Lower leg skin (tissue), 4 donors: ENCODE results near the gene GPR26. TPM values are rescaled to one million over a fixed set of nuclear protein-coding genes. Genes with fewer than 3 reads are reported as not detected.

Source experiments
- DNase-seq, 2 donors: peaks; one replicate each; pipeline ENCODE4 v3.0.0-alpha.2; 2019; ENCODE audit warnings: low spot score in 2 of 2
- H3K4me3 ChIP-seq: fragments of 200-600 bp; sonication (generic); 2 replicates; pipeline ENCODE4 v1.5.1; 2017; ENCODE audit warnings: mild to moderate bottlenecking, low read depth; ENCODE audit not compliant: poor library complexity, severe bottlenecking
- POLR2A ChIP-seq, 2 donors: fragments of 450-650 bp; IDR thresholded peaks; one replicate each; pipeline ENCODE4 v1.6.1; 2016 to 2017; ENCODE audit warnings: antibody characterized with exemption in 2 of 2, mild to moderate bottlenecking in 1 of 2, moderate library complexity in 1 of 2
- WGBS, 2 donors: methylation state at CpG; one replicate each; pipeline ENCODE4 v1.1.5; 2018; 5-methylcytosine and 5-hydroxymethylcytosine counted together
- intact Hi-C: fragments of 100-400 bp; cut with DNase I; formaldehyde crosslinking; loops from one replicate; pipeline ENCODE4 v1.15.0; 2023; ENCODE audit warnings: low total_unique reads
- total RNA-seq, 4 donors: library from RNA; depleted of rRNA; stranded (reverse); fragments of >200 nt; gene quantifications; one replicate each; pipeline ENCODE4 v1.1.0, GENCODE V29; 2016
- TF ChIP-seq, protein P1 (sequence below), 3 donors: fragments of 450-650 bp; IDR thresholded peaks; one replicate each; pipeline ENCODE4 v1.5.1; 2016; ENCODE audit warnings: antibody characterized with exemption in 3 of 3, mild to moderate bottlenecking in 3 of 3, moderate library complexity in 2 of 3

GPR26 gene
- total RNA-seq, 4 donors from 2014 or later, result not detected

- WGBS, 2 donors, result 92 to 94% methylated on average over 5 of the region's 5 CpGs
- no peak overlapping the region for H3K4me3 ChIP-seq
- no peak for TF ChIP-seq POLR2A (IDR thresholded peaks at IDR 0.05)
- TF ChIP-seq, protein P1, sequence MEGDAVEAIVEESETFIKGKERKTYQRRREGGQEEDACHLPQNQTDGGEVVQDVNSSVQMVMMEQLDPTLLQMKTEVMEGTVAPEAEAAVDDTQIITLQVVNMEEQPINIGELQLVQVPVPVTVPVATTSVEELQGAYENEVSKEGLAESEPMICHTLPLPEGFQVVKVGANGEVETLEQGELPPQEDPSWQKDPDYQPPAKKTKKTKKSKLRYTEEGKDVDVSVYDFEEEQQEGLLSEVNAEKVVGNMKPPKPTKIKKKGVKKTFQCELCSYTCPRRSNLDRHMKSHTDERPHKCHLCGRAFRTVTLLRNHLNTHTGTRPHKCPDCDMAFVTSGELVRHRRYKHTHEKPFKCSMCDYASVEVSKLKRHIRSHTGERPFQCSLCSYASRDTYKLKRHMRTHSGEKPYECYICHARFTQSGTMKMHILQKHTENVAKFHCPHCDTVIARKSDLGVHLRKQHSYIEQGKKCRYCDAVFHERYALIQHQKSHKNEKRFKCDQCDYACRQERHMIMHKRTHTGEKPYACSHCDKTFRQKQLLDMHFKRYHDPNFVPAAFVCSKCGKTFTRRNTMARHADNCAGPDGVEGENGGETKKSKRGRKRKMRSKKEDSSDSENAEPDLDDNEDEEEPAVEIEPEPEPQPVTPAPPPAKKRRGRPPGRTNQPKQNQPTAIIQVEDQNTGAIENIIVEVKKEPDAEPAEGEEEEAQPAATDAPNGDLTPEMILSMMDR (IDR thresholded peaks at IDR 0.05), result no peak
- peak in 1 of 2 donors; percentile 75 for DNase-seq
- intact Hi-C loops, result no loop called here
Observed at GRCh38 chr10:123741711-123742110, 75.6 kb downstream of the GPR26 start.

GRCh38 chr10:123742751-123743440 lies 76.7 kb downstream of the GPR26 start:
- TF ChIP-seq, protein P1 (IDR thresholded peaks at IDR 0.05), result no peak
- no peak for TF ChIP-seq POLR2A (IDR thresholded peaks at IDR 0.05)
- intact Hi-C loops, result no loop called here
- no peak overlapping the region for H3K4me3 ChIP-seq
- 73 to 74% methylated on average over 10 of the region's 10 CpGs for WGBS, 2 donors
- DNase-seq, result peak in 1 of 2 donors; percentile 70

- intact Hi-C loops, result no loop called here
- peak in 1 of 2 donors; percentile 77 for DNase-seq
- 64 to 66% methylated on average over 13 of the region's 13 CpGs for WGBS, 2 donors
Observed at GRCh38 chr10:123743441-123744223, 77.5 kb downstream of the GPR26 start.

GRCh38 chr10:123744224-123744536 lies 78.0 kb downstream of the GPR26 start:
- WGBS, 2 donors, result 77 to 86% methylated on average over 6 of the region's 6 CpGs
- TF ChIP-seq, protein P1 (IDR thresholded peaks at IDR 0.05), result no peak
- TF ChIP-seq POLR2A (IDR thresholded peaks at IDR 0.05), result no peak
- no peak overlapping the region for H3K4me3 ChIP-seq
- peak in 1 of 2 donors; percentile 62 for DNase-seq
- intact Hi-C loops, result no loop called here

More at GRCh38 chr10:123743441-123744223, 77.5 kb downstream of the GPR26 start:
- no peak overlapping the region for H3K4me3 ChIP-seq
- TF ChIP-seq, protein P1 (IDR thresholded peaks at IDR 0.05), result no peak
- no peak for TF ChIP-seq POLR2A (IDR thresholded peaks at IDR 0.05)

Other genes starting within 250 kb of the GPR26 start
- gene CPXM2, start 225.5 kb downstream of the GPR26 start, total RNA-seq, result 1 to 10 TPM; 1.6 to 7.0 (median 4.9) TPM